ENCODE data around the gene AGO3.
"Not testable (repeated sequence)": the region's sequence is repeated elsewhere in the genome, so short reads cannot be mapped to it uniquely, and the experiment has no call there.

AGO3 gene

DNA sequence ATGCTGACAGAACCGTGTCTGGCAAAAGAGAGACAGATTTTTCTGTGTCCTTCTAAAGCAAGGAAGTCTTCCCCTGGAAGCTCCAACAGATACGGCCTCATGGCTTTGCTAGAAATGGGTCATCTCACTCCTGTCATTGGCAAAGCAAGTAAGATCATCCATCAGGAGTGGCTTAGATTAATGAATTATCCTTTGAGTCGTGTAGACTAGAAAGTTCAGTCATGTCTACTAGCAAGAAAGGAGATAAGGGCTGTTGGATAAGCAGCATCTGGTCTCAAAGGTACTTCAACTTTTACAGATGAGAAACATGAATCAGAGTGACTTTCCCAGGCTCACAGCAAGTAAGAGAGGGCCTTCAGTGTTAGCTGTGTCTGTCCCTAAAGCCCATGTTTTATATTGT, 3.4 kb upstream of the AGO3 start:
- DNase-seq = no peak

DNA sequence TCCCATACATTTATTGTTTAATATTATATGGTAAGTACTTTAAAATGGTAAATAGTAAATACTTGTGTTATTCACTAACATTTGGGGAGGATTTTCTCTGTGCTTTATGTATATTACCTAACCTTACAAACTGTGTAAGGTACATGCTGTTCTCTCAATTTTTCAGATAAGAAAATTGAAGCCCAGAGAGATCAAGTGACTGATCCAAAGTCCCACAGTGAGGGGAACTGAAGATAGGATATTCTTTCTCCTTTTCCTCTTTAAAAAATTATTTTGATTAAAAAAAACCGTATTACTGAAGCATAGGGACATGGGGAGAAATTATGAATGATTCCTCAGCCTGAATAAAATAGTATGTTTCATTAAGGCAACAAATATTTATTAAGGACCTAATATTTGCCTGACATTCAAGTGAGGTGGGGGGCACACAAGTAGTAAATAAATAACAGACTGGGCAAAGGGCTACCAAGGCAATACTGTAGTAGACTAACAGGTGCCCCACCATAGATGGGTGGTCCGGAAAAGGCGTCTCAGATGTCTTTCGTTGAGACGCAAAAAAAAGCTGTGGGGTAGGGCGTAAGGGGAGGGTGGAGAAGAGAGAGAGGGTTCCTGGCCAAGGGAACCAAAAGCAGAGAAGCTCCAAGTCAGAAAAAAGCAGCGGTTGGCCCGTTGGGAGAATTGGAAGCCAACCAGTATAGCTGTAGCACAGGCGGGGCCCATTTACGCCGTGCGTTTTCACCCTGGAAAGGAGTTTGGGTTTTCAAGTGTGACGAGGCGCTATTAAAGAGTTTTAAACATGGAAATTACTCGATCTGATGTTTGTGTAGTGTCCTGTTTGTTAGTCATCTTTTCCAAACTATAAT, 944 bp upstream of the AGO3 start:
- peak; percentile 79 for DNase-seq

GRCh38 chr1:35931446-35932157, 697 bp downstream of the AGO3 start:
- no peak for DNase-seq

GRCh38 chr1:35932158-35932636, 1.3 kb downstream of the AGO3 start:
- DNase-seq = no peak

DNA sequence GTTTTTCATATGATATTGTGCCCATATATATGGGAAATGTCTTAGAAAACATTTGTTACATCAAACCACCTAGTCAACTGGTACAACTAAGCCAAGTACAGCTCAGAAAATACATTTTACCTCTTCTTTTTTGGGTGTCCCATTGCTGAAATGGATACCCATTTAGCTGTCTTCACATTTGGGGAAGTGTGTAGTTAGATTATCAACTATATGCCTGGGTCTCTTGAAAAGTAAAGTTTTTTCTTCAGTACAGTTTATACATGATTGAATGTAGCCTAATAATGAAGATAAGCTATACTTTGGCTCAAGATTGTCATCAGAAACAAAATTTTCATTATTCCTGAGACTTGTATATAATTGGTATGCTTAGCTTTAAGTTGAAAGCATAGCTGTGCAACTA, 2.0 kb downstream of the AGO3 start:
- DNase-seq = no peak

- DNase-seq = no peak
These were observed 4.8 kb downstream of the AGO3 start for GRCh38 chr1:35935442-35936388.

GRCh38 chr1:35936838-35937237, 5.9 kb downstream of the AGO3 start:
- no peak for DNase-seq

GRCh38 chr1:35939484-35939883, 8.6 kb downstream of the AGO3 start:
- DNase-seq = no peak

GRCh38 chr1:35945327-35945726, 14.4 kb downstream of the AGO3 start:
- no peak for DNase-seq

DNA sequence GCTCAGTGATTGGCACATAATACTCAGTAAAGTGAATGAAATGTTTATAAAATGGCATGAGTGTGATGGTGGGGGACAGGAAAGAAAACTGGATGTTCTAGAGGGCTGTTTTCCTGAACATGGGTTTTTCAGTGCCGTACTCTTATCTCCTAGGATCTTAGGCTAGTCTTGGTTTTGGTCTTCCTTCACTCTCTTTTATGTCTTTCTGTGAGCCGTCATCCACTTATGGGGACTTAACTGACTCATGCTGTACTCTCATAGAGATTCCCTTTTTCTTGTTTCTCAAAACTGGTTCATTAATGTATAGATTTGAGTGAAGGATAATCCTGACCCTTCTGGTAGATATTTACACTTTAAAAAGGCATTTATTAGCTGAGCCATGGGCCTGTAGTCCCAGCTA, 16.6 kb downstream of the AGO3 start:
- no peak for DNase-seq

DNA sequence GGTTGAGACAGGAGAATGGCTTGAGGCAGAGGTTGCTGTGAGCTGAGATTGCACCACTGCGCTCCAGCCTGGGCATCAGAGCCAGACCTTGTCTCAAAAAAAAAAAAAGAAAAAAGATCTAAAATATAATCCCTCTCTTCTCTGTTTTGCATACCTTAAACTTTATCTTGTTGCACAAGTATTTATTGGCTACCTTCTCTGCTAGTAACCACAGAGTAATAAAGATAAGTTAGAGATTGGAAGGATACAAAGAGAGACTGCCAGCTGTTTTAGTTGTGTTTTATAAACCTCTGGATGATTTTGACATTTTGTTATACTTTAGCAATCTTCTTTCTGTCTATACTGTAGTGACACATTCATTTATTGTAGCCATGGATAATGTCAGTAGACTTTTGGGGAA, 27.7 kb downstream of the AGO3 start:
- no peak for DNase-seq

DNA sequence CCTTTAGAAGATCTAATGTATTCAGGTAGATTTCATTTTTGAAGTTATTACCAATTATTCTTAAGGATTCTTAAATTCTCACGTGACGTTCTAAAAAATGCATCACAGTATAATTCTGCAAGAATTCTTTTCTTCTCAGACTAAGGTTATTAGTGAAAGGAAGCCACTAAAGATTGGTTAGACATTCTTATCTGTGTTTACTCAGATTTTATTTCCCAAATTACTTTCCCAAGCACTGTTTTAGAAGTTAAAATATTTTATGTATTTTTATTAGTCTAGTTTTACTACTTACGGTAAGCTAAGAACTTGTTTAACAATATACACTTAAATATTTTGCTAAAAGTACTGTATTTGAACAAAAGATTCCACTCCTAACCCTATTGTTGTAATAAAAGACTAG, 28.4 kb downstream of the AGO3 start:
- DNase-seq = no peak

DNA sequence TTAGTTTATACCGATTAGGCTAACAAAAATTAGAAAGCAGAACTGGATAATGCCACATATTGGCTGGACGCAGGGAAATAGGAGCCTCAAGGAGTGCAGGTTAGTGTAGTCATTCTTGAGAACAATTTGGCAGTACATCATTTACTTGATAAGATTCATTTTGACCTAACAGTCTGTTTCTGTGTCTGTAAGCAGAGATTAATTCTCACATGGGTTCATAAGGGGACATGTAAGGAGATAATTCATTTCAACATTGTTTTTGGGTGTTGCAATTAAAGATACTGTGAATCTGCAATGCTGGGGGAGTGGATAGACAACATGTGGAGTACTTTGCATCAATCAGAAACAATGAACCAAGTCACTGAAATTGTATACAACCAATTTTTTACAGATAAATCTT, 32.0 kb downstream of the AGO3 start:
- DNase-seq = no peak

DNA sequence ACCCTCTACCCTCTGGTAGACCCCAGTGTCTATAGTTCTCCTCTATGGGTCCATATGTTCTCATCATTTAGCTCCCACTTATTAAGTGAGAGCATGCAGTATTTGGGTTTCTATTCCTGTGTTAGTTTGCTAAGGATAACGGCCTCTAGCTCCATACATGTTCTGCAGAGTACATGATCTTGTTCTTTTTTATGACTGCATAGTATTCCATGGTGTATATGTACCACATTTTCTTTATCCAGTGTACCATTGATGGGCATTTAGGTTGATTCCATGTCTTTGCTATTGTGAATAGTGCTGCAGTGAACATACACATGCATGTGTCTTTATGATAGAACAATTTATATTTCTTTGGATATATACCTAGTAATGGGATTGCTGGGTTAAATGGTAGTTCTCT, 33.4 kb downstream of the AGO3 start:
- not testable (repeated sequence) for DNase-seq

DNA sequence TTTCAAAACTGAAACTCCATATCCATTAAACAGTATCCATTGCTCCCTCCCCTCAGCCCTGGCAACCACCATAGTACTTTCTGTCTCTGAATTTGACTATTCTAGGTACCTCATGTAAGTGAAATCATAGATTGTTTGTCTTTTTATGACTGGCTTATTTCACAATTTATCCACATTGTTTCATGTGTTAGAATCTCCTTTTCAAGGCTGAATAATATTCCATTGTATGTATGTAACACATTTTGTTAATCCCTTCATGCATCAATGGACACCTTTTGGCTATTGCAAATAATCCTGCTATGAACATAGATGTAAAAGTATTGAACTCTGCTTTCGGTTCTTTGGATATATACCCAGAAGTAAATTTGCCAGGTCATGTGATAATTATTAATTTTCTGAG, 37.5 kb downstream of the AGO3 start:
- DNase-seq = no peak

- DNase-seq = no peak
These were observed 40.7 kb downstream of the AGO3 start for GRCh38 chr1:35971601-35972000.

DNA sequence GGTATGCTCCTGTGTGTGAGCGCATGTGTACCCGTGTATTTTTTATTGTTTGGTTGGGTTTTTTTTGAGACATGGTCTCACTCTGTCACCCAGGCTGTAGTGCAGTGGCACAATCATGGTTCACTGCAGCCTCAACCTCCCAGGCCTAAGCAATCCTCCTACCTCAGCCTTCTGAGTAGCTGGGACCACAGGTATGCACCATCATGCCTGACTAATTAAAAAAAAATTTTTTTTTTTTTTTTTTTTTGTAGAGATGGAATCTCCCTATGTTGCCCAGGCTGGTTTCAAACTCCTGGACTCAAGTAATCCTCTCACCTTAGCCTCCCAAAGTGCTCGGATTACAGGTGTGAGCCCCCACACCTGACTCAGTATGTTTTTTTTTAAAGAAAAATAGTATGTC, 41.7 kb downstream of the AGO3 start:
- not testable (repeated sequence) for DNase-seq

DNA sequence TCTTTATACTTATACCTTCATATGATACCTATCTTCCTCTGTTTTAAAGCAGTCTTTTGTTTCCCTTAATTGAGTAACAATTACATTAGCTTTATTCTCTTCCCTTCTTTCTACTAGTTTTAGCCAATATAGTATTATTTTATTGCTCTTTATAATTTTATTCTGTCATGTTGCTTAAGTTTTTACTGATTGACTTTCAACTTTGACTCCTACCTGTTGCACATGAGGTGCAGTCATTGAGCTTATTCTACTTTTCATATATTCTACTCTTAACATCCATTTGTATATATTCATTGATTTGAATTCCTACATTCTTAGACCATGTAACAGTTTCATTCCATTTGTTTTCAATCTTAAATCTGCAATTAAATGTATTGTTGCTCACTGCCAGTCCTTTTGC, 49.2 kb downstream of the AGO3 start:
- no peak for DNase-seq

- no peak for DNase-seq
These were observed 57.3 kb downstream of the AGO3 start for GRCh38 chr1:35988237-35988636.

DNA sequence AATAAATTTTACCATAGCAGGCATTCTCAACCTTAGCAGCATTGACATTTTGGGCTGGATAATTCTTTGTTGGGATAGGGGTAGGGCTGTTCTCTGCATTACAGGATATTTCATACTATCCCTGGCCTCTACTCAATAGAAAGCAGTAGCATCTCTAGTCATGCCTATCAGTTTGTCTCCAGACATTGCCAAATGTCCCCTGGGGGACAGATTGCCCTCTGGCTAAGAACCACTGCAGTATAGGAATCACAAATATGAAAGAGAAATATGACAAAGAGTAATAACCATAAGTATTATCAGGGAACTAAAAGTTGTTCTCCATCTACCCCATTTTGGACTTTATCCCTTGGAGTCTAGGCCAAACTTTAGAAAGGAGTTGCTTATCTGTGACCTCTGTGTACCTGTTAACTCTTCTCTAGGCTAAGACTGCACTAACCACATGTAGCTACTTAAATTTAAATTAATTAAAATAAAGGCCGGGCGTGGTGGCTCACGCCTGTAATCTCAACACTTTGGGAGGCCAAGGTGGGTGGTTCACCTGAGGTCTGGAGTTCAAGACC, 76.1 kb downstream of the AGO3 start:
- DNase-seq = no peak

GRCh38 chr1:36007741-36008140, 76.8 kb downstream of the AGO3 start:
- no peak for DNase-seq

DNA sequence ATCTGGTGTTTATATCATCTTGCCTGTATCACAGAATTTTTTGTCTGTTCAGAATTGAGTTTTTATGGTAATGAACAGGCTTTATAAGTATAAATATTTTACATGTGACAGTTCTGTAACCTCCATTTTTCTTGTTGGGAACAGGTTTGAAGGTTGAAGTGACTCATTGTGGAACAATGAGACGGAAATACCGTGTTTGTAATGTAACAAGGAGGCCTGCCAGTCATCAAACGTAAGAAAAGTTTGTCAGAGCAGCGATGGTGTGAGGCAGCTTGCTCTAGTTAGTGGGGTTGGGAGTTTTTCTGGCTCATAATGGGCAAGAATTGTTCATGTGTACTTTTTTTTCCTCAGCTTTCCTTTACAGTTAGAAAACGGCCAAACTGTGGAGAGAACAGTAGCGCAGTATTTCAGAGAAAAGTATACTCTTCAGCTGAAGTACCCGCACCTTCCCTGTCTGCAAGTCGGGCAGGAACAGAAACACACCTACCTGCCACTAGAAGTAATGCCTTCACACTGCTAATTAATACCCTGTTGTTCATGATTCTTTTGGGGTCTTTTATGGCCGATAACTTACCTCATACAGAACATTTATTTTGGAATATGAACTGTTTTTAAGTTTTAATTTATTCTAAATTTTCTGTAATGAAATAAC, 77.8 kb downstream of the AGO3 start:
- no peak for DNase-seq
